Left ventricle myocardium inferior (tissue), 1 donor: ENCODE measurements around the gene CMPK2. TPM values are rescaled to one million over a fixed set of nuclear protein-coding genes. Genes with fewer than 3 reads are reported as not detected.
"Not testable (repeated sequence)": the region's sequence is repeated elsewhere in the genome, so short reads cannot be mapped to it uniquely, and the experiment has no call there.

Source experiments
- DNase-seq: peaks from one replicate; pipeline ENCODE4 v3.0.0-alpha.2; 2020
- H3K27ac ChIP-seq: fragments of 200-600 bp; replicated peaks from 2 replicates; pipeline ENCODE4 v1.8.0; 2021
- H3K27me3 ChIP-seq: fragments of 200-600 bp; 2 replicates; pipeline ENCODE4 v1.8.0; 2021; ENCODE audit warnings: low read depth
- H3K36me3 ChIP-seq: fragments of 200-600 bp; 2 replicates; pipeline ENCODE4 v1.8.0; 2021
- H3K4me1 ChIP-seq: fragments of 200-600 bp; 2 replicates; pipeline ENCODE4 v1.8.0; 2021
- H3K4me3 ChIP-seq: fragments of 200-600 bp; 2 replicates; pipeline ENCODE4 v1.8.0; 2021; ENCODE audit warnings: mild to moderate bottlenecking, moderate library complexity
- H3K9me3 ChIP-seq: fragments of 200-600 bp; replicated peaks from 2 replicates; pipeline ENCODE4 v1.8.0; 2021
- intact Hi-C: fragments of 100-400 bp; cut with micrococcal nuclease; formaldehyde crosslinking; loops from one replicate; pipeline ENCODE4 v1.11.0; 2022
- total RNA-seq: library from RNA; stranded (reverse); fragmentation: NEBNext Ultra II Directional; extraction: Animal tissue kit (Norgen Biotek cat#: 25700); gene quantifications from one replicate; pipeline ENCODE4 v1.2.1, GENCODE V29; 2021
- TF ChIP-seq, protein P1 (sequence below): fragments of 200-600 bp; IDR thresholded peaks from 2 replicates; pipeline ENCODE4 v1.8.0; 2021; ENCODE audit warnings: antibody characterized with exemption, mild to moderate bottlenecking, borderline replicate concordance
- donor health status: DM: no; HTN: yes; CAD: no; lungs with severe emphysema.

Gene CMPK2
- total RNA-seq, 1 donor from 2014 or later, result 3.2 TPM

DNA sequence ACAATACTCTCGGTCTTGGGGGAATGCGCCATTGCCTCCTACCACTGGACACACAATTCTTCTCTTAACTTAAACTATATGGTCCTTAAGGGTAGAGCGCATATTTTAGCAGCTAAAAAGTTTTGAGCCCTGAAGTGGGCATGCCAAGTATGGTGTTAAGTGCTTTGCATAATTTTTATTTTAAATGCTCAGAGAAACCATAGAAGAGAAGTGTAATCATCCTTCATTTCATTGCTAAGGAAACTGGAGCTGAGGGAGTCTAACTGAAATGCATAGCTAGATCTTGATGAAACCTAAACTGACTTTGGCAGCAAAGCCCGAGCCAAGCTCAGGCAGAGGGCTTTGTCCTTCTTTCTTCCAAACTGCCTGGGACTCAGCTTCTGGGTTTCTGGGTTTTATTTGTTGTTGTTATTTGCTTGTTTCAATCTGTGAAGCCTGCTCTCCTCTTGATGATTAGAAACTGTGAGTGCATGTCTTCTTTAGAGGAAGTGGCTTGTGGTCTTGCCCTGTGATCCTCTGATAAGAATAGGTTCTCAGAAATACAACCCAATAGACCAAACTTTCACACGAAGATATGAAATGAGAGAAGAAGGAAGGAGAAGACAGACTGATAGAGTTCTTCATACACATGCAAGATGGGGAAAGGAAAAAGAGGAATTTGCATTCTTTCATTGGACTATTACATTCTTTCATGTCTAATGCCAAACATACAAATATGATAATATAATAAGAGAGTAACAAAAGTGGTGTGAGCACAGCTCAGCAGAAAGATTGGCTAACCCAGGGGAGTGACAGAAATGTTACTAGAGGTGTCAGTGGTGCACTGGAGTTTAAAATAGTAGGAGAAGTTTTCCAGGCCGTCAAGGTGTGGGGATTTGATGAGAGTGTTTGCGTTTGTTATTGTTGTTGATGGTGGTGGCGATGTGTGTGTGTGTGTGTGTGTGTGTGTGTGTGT is 44.0 kb upstream of the CMPK2 start:
- TF ChIP-seq, protein P1, sequence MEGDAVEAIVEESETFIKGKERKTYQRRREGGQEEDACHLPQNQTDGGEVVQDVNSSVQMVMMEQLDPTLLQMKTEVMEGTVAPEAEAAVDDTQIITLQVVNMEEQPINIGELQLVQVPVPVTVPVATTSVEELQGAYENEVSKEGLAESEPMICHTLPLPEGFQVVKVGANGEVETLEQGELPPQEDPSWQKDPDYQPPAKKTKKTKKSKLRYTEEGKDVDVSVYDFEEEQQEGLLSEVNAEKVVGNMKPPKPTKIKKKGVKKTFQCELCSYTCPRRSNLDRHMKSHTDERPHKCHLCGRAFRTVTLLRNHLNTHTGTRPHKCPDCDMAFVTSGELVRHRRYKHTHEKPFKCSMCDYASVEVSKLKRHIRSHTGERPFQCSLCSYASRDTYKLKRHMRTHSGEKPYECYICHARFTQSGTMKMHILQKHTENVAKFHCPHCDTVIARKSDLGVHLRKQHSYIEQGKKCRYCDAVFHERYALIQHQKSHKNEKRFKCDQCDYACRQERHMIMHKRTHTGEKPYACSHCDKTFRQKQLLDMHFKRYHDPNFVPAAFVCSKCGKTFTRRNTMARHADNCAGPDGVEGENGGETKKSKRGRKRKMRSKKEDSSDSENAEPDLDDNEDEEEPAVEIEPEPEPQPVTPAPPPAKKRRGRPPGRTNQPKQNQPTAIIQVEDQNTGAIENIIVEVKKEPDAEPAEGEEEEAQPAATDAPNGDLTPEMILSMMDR, result no peak
- H3K4me1 ChIP-seq, result no peaks in the 10 kb centered on the region
- intact Hi-C loops, result loop anchor here (10.0 kb wide), 1 partner anchor 45 kb away; no protein-coding TSS in a partner anchor
- H3K36me3 ChIP-seq, result no peaks in the 10 kb centered on the region
- H3K27ac ChIP-seq, result no peak overlapping the region
- no peaks in the 10 kb centered on the region for H3K27me3 ChIP-seq
- no peak for DNase-seq
- no peaks in the 10 kb centered on the region for H3K9me3 ChIP-seq
- H3K4me3 ChIP-seq, result no peak overlapping the region

DNA sequence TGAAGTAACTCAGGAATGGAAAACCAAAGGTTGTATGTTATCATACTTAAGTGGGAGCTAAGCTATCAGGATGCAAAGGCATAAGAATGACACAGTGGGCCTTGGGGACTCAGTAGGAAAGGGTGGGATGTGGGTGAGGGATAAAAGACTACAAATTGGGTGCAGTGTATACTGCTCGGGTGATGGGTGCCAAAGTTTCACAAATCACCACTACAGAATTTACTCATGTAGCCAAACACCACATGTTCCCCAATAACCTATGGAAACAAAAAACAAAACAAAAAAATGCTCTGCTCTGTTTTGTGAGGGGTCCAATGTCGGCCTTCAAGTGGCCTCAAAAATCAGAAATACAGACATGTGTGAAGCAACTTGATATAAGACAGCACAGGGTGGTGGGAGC is 42.6 kb upstream of the CMPK2 start:
- Histone ChIP-seq H3K27ac (no peak overlapping the region), H3K4me3 (no peak overlapping the region), H3K27me3 (no peaks in the 10 kb centered on the region), H3K36me3 (no peaks in the 10 kb centered on the region), H3K9me3 (no peaks in the 10 kb centered on the region), H3K4me1 (no peaks in the 10 kb centered on the region)
- TF ChIP-seq, protein P1, result no peak
- intact Hi-C loops, result loop anchor here (10.0 kb wide), 1 partner anchor 47 kb away; no protein-coding TSS in a partner anchor
- no peak for DNase-seq

DNA sequence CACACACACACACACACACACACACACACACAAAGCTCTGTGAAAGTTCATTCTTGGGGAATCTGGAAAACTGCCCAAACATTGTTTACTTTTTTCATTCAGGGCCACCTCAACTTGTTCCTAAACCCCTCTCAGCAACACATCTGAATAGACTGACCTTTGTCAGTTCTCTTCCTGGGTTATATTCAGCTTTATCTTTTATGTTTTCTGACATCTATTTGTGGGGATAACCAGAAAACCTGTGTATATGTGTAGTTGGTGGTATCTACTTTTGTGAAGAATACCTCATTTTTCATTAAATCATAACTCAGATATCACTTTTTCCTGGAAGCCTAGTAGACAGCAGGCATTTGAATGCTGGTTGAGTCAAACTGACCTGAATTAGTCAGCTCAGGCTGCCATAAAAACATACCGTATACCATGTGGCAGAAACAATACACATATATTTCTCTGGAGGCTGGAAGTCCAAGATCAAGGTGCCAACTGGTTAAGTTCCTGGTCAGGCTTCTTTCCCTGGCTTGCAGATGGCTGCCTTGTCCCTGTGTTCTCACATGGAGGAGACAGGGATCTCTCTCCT is 40.5 kb upstream of the CMPK2 start:
- H3K36me3 ChIP-seq, result no peaks in the 10 kb centered on the region
- H3K27ac ChIP-seq, result no peak overlapping the region
- peaks cover 16% of the 10 kb centered on the region for H3K9me3 ChIP-seq
- intact Hi-C loops, result loop anchor here (10.0 kb wide), 1 partner anchor 49 kb away; no protein-coding TSS in a partner anchor
- TF ChIP-seq, protein P1, result no peak
- no peaks in the 10 kb centered on the region for H3K4me1 ChIP-seq
- DNase-seq, result no peak
- H3K27me3 ChIP-seq, result no peaks in the 10 kb centered on the region
- H3K4me3 ChIP-seq, result no peak overlapping the region

- H3K9me3 ChIP-seq, result peaks cover 16% of the 10 kb centered on the region
- TF ChIP-seq, protein P1, result no peak
- DNase-seq, result no peak
- H3K27me3 ChIP-seq, result no peaks in the 10 kb centered on the region
- no peaks in the 10 kb centered on the region for H3K36me3 ChIP-seq
- no peak overlapping the region for H3K27ac ChIP-seq
- H3K4me1 ChIP-seq, result no peaks in the 10 kb centered on the region
- intact Hi-C loops, result loop anchor here (10.0 kb wide), 1 partner anchor 49 kb away; no protein-coding TSS in a partner anchor
- no peak overlapping the region for H3K4me3 ChIP-seq
Measured at GRCh38 chr2:6905668-6906067, 40.0 kb upstream of the CMPK2 start.

DNA sequence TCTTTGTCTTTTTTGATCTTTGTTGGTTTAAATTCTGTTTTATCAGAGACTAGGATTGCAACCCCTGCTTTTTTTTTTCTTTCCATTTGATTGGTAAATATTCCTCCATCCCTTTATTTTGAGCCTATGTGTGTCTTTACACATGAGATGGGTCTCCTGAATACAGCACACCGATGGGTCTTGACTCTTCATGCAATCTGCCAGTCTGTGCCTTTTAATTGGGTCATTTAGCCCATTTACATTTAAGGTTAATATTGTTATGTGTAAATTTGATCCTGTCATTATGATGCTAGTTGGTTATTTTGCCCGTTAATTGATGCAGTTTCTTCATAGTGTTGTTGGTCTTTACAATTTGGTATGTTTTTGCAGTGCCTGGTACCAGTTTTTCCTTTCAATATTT is 36.9 kb upstream of the CMPK2 start:
- H3K27me3 ChIP-seq, H3K27ac ChIP-seq, H3K4me1 ChIP-seq, H3K4me3 ChIP-seq, DNase-seq, H3K36me3 ChIP-seq: not testable (repeated sequence)
- peaks cover 16% of the 10 kb centered on the region for H3K9me3 ChIP-seq
- intact Hi-C loops, result loop anchor here (10.0 kb wide), 1 partner anchor 52 kb away; no protein-coding TSS in a partner anchor
